ENCODE results near the gene TFAP2A.

Gene TFAP2A

GRCh38 chr6:10403385-10404106 is 11.3 kb downstream of the TFAP2A start:
- 0 out of 2 replicates have a peak, but pooled peaks have one; percentile 8 for TF ChIP-seq TAF1 (IDR thresholded peaks at IDR 0.05; ENCODE audit: borderline replicate concordance, insufficient read depth, low read length)
- no peak; the same call in 1 of the 2 replicates for TF ChIP-seq SIN3A (IDR thresholded peaks at IDR 0.05; ENCODE audit: borderline replicate concordance, insufficient read depth, low read length)
- TF ChIP-seq FOXP2 (optimal IDR thresholded peaks at IDR 0.05; ENCODE audit: borderline replicate concordance, extremely low read depth, extremely low read length, insufficient read depth), result no peak

- no peak; the same call in 1 of the 2 replicates for TF ChIP-seq POLR2AphosphoS5 (IDR thresholded peaks at IDR 0.05; ENCODE audit: low read depth, low read length)
- TF ChIP-seq TAF1 (IDR thresholded peaks at IDR 0.05; ENCODE audit: borderline replicate concordance, insufficient read depth, low read length), result no peak
- TF ChIP-seq REST (IDR thresholded peaks at IDR 0.05; ENCODE audit: insufficient read depth in 1 of 2, low read depth in 2 of 2, low read length in 2 of 2), result no peak
- TF ChIP-seq SIN3A (IDR thresholded peaks at IDR 0.05; ENCODE audit: borderline replicate concordance, insufficient read depth, low read length), result no peak
- TF ChIP-seq FOXP2 (optimal IDR thresholded peaks at IDR 0.05; ENCODE audit: borderline replicate concordance, extremely low read depth, extremely low read length, insufficient read depth), result no peak
These were observed 12.1 kb downstream of the TFAP2A start for GRCh38 chr6:10402648-10403311.

- TF ChIP-seq POLR2AphosphoS5 (IDR thresholded peaks at IDR 0.05; ENCODE audit: low read depth, low read length), result 0 out of 2 replicates have a peak, but pooled peaks have one; percentile 45
- TF ChIP-seq REST (IDR thresholded peaks at IDR 0.05; ENCODE audit: insufficient read depth in 1 of 2, low read depth in 2 of 2, low read length in 2 of 2), result no peak
- TF ChIP-seq TAF1 (IDR thresholded peaks at IDR 0.05; ENCODE audit: borderline replicate concordance, insufficient read depth, low read length), result no peak
- no peak for TF ChIP-seq SIN3A (IDR thresholded peaks at IDR 0.05; ENCODE audit: borderline replicate concordance, insufficient read depth, low read length)
- no peak for TF ChIP-seq FOXP2 (optimal IDR thresholded peaks at IDR 0.05; ENCODE audit: borderline replicate concordance, extremely low read depth, extremely low read length, insufficient read depth)
These were observed 13.1 kb downstream of the TFAP2A start for GRCh38 chr6:10401632-10402223.

- TF ChIP-seq FOXP2 (optimal IDR thresholded peaks at IDR 0.05; ENCODE audit: borderline replicate concordance, extremely low read depth, extremely low read length, insufficient read depth), result peak; percentile 39
- TF ChIP-seq REST (IDR thresholded peaks at IDR 0.05; ENCODE audit: insufficient read depth in 1 of 2, low read depth in 2 of 2, low read length in 2 of 2), result peak in 1 of 2 experiments; percentile 69; a peak in 1 of 4 replicates
- peak; percentile 40; the same call in 1 of the 2 replicates for TF ChIP-seq TAF1 (IDR thresholded peaks at IDR 0.05; ENCODE audit: borderline replicate concordance, insufficient read depth, low read length)
- TF ChIP-seq SIN3A (IDR thresholded peaks at IDR 0.05; ENCODE audit: borderline replicate concordance, insufficient read depth, low read length), result peak; percentile 63; the same call in 1 of the 2 replicates
- TF ChIP-seq POLR2AphosphoS5 (IDR thresholded peaks at IDR 0.05; ENCODE audit: low read depth, low read length), result no peak
These were observed 13.8 kb downstream of the TFAP2A start for GRCh38 chr6:10401004-10401536.

GRCh38 chr6:10400330-10400729 is 14.5 kb downstream of the TFAP2A start:
- no peak for TF ChIP-seq REST (IDR thresholded peaks at IDR 0.05; ENCODE audit: insufficient read depth in 1 of 2, low read depth in 2 of 2, low read length in 2 of 2)
- no peak for TF ChIP-seq TAF1 (IDR thresholded peaks at IDR 0.05; ENCODE audit: borderline replicate concordance, insufficient read depth, low read length)
- no peak; the same call in 1 of the 2 replicates for TF ChIP-seq POLR2AphosphoS5 (IDR thresholded peaks at IDR 0.05; ENCODE audit: low read depth, low read length)
- TF ChIP-seq FOXP2 (optimal IDR thresholded peaks at IDR 0.05; ENCODE audit: borderline replicate concordance, extremely low read depth, extremely low read length, insufficient read depth), result no peak
- TF ChIP-seq SIN3A (IDR thresholded peaks at IDR 0.05; ENCODE audit: borderline replicate concordance, insufficient read depth, low read length), result no peak

Data from PFSK-1 (cell line).